GM23338 (cell line): ENCODE data around the gene ERP29. TPM values are rescaled to one million over a fixed set of nuclear protein-coding genes. Genes with fewer than 3 reads are reported as not detected.

ENCODE experiments used
- ATAC-seq: fragments of 200-7000 bp; cut with Tn5 transposase; 3 replicates; pipeline ENCODE4 v1.9.1; 2020
- DNase-seq: peaks from one replicate; pipeline ENCODE4 v3.0.0-alpha.2; 2015; ENCODE audit warnings: low spot score
- H2AFZ ChIP-seq: fragments of 200-600 bp; sonication (generic); 2 replicates; pipeline ENCODE4 v1.8.0; 2016; ENCODE audit warnings: antibody characterized with exemption, mild to moderate bottlenecking, moderate library complexity
- H3F3A ChIP-seq: fragments of 200-600 bp; sonication (generic); replicated peaks from 2 replicates; pipeline ENCODE4 v1.8.0; 2017; ENCODE audit warnings: antibody characterized with exemption, mixed run types, low read depth
- H3K27ac ChIP-seq: fragments of 200-600 bp; sonication (generic); 2 replicates; pipeline ENCODE4 v1.6.1; 2016; ENCODE audit warnings: low read depth
- H3K27me3 ChIP-seq: fragments of 200-600 bp; sonication (generic); 2 replicates; pipeline ENCODE4 v1.8.0; 2016; ENCODE audit warnings: mild to moderate bottlenecking, mixed run types, moderate library complexity; ENCODE audit not compliant: insufficient read depth
- H3K36me3 ChIP-seq: fragments of 200-600 bp; sonication (generic); 2 replicates; pipeline ENCODE4 v1.8.0; 2016; ENCODE audit warnings: mild to moderate bottlenecking; ENCODE audit not compliant: insufficient read depth
- H3K4me1 ChIP-seq: fragments of 200-600 bp; sonication (generic); 2 replicates; pipeline ENCODE4 v1.8.0; 2016; ENCODE audit warnings: mild to moderate bottlenecking, moderate library complexity; ENCODE audit not compliant: insufficient read depth
- H3K4me2 ChIP-seq: fragments of 200-600 bp; sonication (generic); 2 replicates; pipeline ENCODE4 v1.7.1; 2017; ENCODE audit warnings: mixed run types
- H3K4me3 ChIP-seq: fragments of 200-600 bp; sonication (generic); 2 replicates; pipeline ENCODE4 v1.6.1; 2016; ENCODE audit warnings: mixed run types
- H3K79me2 ChIP-seq: fragments of 200-600 bp; sonication (generic); replicated peaks from 2 replicates; pipeline ENCODE4 v1.8.0; 2017; ENCODE audit warnings: mild to moderate bottlenecking; ENCODE audit not compliant: insufficient read depth
- H3K9me2 ChIP-seq: fragments of 200-600 bp; sonication (generic); 2 replicates; pipeline ENCODE4 v1.8.0; 2017; ENCODE audit not compliant: insufficient read depth
- H4K20me1 ChIP-seq: fragments of 200-600 bp; sonication (generic); replicated peaks from 2 replicates; pipeline ENCODE4 v1.8.0; 2017; ENCODE audit warnings: mild to moderate bottlenecking; ENCODE audit not compliant: insufficient read depth
- H3K27ac Mint-ChIP-seq: 2 replicates; pipeline ENCODE4 v1.8.0; 2020; ENCODE audit warnings: inconsistent platforms, mild to moderate bottlenecking, moderate library complexity, mixed read lengths
- H3K27me3 Mint-ChIP-seq: 3 replicates; pipeline ENCODE4 v1.8.0; 2022; ENCODE audit warnings: low read depth, mild to moderate bottlenecking, moderate library complexity, mixed read lengths, inconsistent platforms; ENCODE audit not compliant: insufficient read depth, poor library complexity
- H3K36me3 Mint-ChIP-seq: 3 replicates; pipeline ENCODE4 v1.8.0; 2021; ENCODE audit warnings: low read depth, mild to moderate bottlenecking, inconsistent platforms, moderate library complexity, mixed read lengths
- H3K4me1 Mint-ChIP-seq: 3 replicates; pipeline ENCODE4 v1.8.0; 2020; ENCODE audit warnings: mild to moderate bottlenecking, inconsistent platforms, mixed read lengths
- H3K4me3 Mint-ChIP-seq: 3 replicates; pipeline ENCODE4 v1.8.0; 2021; ENCODE audit warnings: moderate library complexity, mild to moderate bottlenecking, inconsistent platforms, mixed read lengths
- H3K9me3 Mint-ChIP-seq: 3 replicates; pipeline ENCODE4 v1.8.0; 2020; ENCODE audit warnings: moderate library complexity, mild to moderate bottlenecking, inconsistent platforms, mixed read lengths
- CREB1 ChIP-seq: fragments of 250-450 bp; sonication (Bioruptor Pico); IDR thresholded peaks from 2 replicates; pipeline ENCODE4 v1.5.0; 2020; ENCODE audit warnings: low read depth, mild to moderate bottlenecking, moderate library complexity
- EZH2 ChIP-seq: fragments of 200-600 bp; sonication (generic); IDR thresholded peaks from one replicate; pipeline ENCODE4 v1.8.0; 2017; ENCODE audit warnings: antibody characterized with exemption, mild to moderate bottlenecking, low read depth; ENCODE audit not compliant: unreplicated experiment
- EZH2phosphoT487 ChIP-seq: fragments of 200-600 bp; sonication (generic); IDR thresholded peaks from one replicate; pipeline ENCODE4 v1.8.1; 2018; ENCODE audit warnings: antibody characterized with exemption; ENCODE audit not compliant: unreplicated experiment
- JUNB ChIP-seq: IDR thresholded peaks from one replicate; pipeline ENCODE4 v1.6.1; 2016; ENCODE audit warnings: antibody characterized with exemption; ENCODE audit not compliant: unreplicated experiment
- NANOG ChIP-seq: IDR thresholded peaks from 2 replicates; pipeline ENCODE4 v1.6.1; 2016; ENCODE audit warnings: antibody characterized with exemption, borderline replicate concordance
- POLR2AphosphoS5 ChIP-seq: IDR thresholded peaks from 2 replicates; pipeline ENCODE4 v1.6.1; 2016; ENCODE audit warnings: antibody characterized with exemption, low read depth
- STAT1 ChIP-seq: IDR thresholded peaks from one replicate; pipeline ENCODE4 v1.6.1; 2016; ENCODE audit warnings: antibody characterized with exemption; ENCODE audit not compliant: unreplicated experiment
- ZNF114 ChIP-seq: fragments of 250-450 bp; sonication (Bioruptor Pico); IDR thresholded peaks from 2 replicates; pipeline ENCODE4 v1.5.0; 2020; ENCODE audit warnings: mild to moderate bottlenecking, moderate library complexity
- ZNF331 ChIP-seq: fragments of 250-450 bp; sonication (Bioruptor Pico); IDR thresholded peaks from 2 replicates; pipeline ENCODE4 v1.5.0; 2020; ENCODE audit warnings: low read depth, mild to moderate bottlenecking, moderate library complexity
- polyA plus RNA-seq: library from polyadenylated mRNA; unstranded; fragments of >200 nt; fragmentation: Nextera tagmentation; extraction: Ambion mirVana; gene quantifications from 2 replicates; pipeline ENCODE4 v1.2.1, GENCODE V29; 2016
- total RNA-seq: library from RNA; depleted of rRNA; stranded (reverse); fragments of >200 nt; shearing (Covaris generic); gene quantifications from 2 replicates; pipeline ENCODE4 v1.2.3, GENCODE V29; 2014
- TF ChIP-seq, protein P1 (sequence below): IDR thresholded peaks from 2 replicates; pipeline ENCODE4 v1.6.1; 2016; ENCODE audit warnings: antibody characterized with exemption
- TF ChIP-seq, protein P2 (sequence below), 2 experiments: fragments of 200-600 bp in 1 of 2; sonication (generic) in 1 of 2; conservative IDR thresholded peaks; 2 replicates each; pipeline versions ENCODE4 v1.5.1 to v1.6.1; 2016 to 2017; ENCODE audit warnings: antibody characterized with exemption in 2 of 2, low read depth in 2 of 2, mild to moderate bottlenecking in 2 of 2, moderate library complexity in 1 of 2
- TF ChIP-seq, protein P3 (sequence below): IDR thresholded peaks from one replicate; pipeline ENCODE4 v1.6.1; 2018; ENCODE audit warnings: antibody characterized with exemption; ENCODE audit not compliant: unreplicated experiment

ERP29 gene
- total and polyA plus RNA-seq, 2 experiments from 2014 or later = 90.7 to 166 TPM

DNA sequence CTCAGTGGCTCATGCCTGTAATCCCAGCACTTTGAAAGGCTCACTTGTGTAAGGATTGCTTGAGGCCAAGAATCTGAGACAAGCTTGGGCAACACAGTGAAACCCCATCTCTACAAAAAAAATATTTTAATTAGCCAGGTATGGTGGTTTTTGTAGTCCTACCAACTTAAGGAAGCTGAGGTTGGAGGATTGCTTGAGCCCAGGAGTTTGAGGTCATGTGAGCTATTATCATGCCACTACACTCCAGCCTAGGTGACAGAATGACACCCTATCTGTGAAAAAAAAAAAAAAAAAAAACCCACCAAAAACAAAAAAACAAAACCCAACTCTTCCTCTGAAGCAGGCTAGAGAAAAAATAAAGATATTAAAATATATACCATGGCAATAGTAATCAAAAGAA lies 41.4 kb upstream of the ERP29 start (continued):
- TF ChIP-seq ZNF114 (CRISPR knock-in tag) (no peak), POLR2AphosphoS5 (no peak), NANOG (no peak), EZH2phosphoT487 (no peak), JUNB (no peak), ZNF331 (CRISPR knock-in tag) (no peak)
- TF ChIP-seq, protein P1, sequence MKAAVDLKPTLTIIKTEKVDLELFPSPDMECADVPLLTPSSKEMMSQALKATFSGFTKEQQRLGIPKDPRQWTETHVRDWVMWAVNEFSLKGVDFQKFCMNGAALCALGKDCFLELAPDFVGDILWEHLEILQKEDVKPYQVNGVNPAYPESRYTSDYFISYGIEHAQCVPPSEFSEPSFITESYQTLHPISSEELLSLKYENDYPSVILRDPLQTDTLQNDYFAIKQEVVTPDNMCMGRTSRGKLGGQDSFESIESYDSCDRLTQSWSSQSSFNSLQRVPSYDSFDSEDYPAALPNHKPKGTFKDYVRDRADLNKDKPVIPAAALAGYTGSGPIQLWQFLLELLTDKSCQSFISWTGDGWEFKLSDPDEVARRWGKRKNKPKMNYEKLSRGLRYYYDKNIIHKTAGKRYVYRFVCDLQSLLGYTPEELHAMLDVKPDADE = no peak

DNA sequence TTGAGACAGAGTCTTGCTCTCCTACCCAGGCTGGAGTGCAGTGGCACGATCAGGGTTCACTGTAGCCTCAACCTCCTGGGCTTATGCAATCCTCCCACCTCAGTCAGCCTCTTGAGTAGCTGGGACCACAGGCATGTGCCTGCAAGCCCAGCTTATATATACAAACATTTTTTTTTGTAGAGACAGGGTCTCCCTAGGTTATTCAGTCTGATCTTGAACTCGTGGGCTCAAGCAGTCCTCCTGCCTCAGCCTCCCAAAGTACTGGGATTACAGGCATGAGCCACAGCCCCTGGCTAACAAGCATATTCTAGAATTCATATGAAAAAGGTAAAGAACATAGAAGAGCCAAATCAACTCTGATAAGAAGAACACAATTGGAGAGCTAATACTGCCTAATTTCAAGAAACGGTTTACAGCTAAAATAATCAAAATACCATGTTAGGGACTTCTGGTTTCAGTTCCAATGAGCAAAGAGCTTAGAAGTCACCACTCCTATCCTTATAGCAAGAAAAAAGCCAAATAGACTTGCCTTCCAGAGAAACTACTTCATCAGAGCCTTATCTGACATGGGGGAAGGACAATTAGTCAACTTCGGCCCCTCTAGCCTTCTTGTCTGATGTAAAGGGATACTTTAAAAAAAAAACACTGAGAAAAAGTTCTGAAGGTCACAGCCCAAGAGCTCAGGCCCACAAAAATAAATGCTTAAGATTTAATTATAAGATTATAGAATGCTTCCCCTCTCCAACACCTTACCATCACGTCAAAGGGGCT lies 37.9 kb upstream of the ERP29 start:
- TF ChIP-seq CREB1 (CRISPR knock-in tag) (no peak), JUNB (no peak)
- no peaks in the 10 kb centered on the region for H3K36me3 ChIP-seq
- no peaks in the 10 kb centered on the region for H3K79me2 ChIP-seq
- H3K27ac ChIP-seq = no peak overlapping the region
- Mint-ChIP-seq H3K27me3 (peaks cover 2% of the 10 kb centered on the region), H3K4me3 (no peak overlapping the region), H3K36me3 (peaks cover 5% of the 10 kb centered on the region; the same call in 2 of the 3 replicates), H3K9me3 (peaks cover 7% of the 10 kb centered on the region), H3K4me1 (no peaks in the 10 kb centered on the region), H3K27ac (no peak overlapping the region)
- ATAC-seq (no peak), DNase-seq (no peak)
- H3K4me1 ChIP-seq = no peaks in the 10 kb centered on the region
- H3K27me3 ChIP-seq = no peaks in the 10 kb centered on the region
- H3K4me2 ChIP-seq = no peak overlapping the region
- 0 out of 2 replicates have a peak, but pooled peaks cover 3% of the 10 kb centered on the region for H3K9me2 ChIP-seq
- no peaks in the 10 kb centered on the region for H4K20me1 ChIP-seq
- H2AFZ ChIP-seq = no peak overlapping the region
- no peaks in the 10 kb centered on the region for H3F3A ChIP-seq
- no peak overlapping the region for H3K4me3 ChIP-seq

DNA sequence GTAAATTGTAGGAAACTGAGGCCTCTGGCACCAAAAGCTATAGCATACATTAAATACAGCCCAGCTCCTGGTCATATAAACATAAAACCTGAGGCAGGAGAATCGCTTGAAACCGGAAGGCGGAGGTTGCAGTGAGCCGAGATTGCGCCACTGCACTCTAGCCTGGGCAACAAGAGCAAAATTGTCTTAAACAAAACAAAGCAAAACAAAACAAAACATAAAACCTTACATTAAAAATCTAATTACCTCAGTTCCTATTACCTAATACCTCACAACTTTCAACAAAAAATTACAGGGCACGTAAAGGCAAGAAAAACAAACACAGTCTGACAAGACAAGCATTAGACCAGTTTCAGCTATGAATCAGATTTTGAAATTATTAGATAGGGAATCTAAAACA lies 36.9 kb upstream of the ERP29 start:
- Mint-ChIP-seq H3K9me3 (peaks cover 3% of the 10 kb centered on the region; the same call in 1 of the 3 replicates), H3K27me3 (peaks cover 2% of the 10 kb centered on the region), H3K4me1 (no peaks in the 10 kb centered on the region), H3K27ac (no peak overlapping the region), H3K36me3 (no peaks in the 10 kb centered on the region; the same call in 2 of the 3 replicates), H3K4me3 (no peak overlapping the region)
- Histone ChIP-seq H3K9me2 (0 out of 2 replicates have a peak, but pooled peaks cover 3% of the 10 kb centered on the region), H2AFZ (no peak overlapping the region), H3K36me3 (no peaks in the 10 kb centered on the region), H3K27ac (no peak overlapping the region), H4K20me1 (no peaks in the 10 kb centered on the region), H3K4me3 (no peak overlapping the region), H3K27me3 (no peaks in the 10 kb centered on the region), H3K4me2 (no peak overlapping the region), H3F3A (no peaks in the 10 kb centered on the region), H3K79me2 (no peaks in the 10 kb centered on the region), H3K4me1 (no peaks in the 10 kb centered on the region)
- DNase-seq (no peak), ATAC-seq (no peak)
- TF ChIP-seq POLR2AphosphoS5 = no peak
- no peak for TF ChIP-seq NANOG
- no peak for TF ChIP-seq EZH2
- no peak for TF ChIP-seq STAT1
- TF ChIP-seq, protein P1 = no peak
- TF ChIP-seq, protein P2, sequence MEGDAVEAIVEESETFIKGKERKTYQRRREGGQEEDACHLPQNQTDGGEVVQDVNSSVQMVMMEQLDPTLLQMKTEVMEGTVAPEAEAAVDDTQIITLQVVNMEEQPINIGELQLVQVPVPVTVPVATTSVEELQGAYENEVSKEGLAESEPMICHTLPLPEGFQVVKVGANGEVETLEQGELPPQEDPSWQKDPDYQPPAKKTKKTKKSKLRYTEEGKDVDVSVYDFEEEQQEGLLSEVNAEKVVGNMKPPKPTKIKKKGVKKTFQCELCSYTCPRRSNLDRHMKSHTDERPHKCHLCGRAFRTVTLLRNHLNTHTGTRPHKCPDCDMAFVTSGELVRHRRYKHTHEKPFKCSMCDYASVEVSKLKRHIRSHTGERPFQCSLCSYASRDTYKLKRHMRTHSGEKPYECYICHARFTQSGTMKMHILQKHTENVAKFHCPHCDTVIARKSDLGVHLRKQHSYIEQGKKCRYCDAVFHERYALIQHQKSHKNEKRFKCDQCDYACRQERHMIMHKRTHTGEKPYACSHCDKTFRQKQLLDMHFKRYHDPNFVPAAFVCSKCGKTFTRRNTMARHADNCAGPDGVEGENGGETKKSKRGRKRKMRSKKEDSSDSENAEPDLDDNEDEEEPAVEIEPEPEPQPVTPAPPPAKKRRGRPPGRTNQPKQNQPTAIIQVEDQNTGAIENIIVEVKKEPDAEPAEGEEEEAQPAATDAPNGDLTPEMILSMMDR (conservative IDR thresholded peaks at IDR 0.05; ENCODE audit: low read depth in 2 of 2) = no peak
- TF ChIP-seq JUNB = no peak
- no peak for TF ChIP-seq EZH2phosphoT487
- TF ChIP-seq ZNF114 (CRISPR knock-in tag) = no peak
- TF ChIP-seq, protein P3, sequence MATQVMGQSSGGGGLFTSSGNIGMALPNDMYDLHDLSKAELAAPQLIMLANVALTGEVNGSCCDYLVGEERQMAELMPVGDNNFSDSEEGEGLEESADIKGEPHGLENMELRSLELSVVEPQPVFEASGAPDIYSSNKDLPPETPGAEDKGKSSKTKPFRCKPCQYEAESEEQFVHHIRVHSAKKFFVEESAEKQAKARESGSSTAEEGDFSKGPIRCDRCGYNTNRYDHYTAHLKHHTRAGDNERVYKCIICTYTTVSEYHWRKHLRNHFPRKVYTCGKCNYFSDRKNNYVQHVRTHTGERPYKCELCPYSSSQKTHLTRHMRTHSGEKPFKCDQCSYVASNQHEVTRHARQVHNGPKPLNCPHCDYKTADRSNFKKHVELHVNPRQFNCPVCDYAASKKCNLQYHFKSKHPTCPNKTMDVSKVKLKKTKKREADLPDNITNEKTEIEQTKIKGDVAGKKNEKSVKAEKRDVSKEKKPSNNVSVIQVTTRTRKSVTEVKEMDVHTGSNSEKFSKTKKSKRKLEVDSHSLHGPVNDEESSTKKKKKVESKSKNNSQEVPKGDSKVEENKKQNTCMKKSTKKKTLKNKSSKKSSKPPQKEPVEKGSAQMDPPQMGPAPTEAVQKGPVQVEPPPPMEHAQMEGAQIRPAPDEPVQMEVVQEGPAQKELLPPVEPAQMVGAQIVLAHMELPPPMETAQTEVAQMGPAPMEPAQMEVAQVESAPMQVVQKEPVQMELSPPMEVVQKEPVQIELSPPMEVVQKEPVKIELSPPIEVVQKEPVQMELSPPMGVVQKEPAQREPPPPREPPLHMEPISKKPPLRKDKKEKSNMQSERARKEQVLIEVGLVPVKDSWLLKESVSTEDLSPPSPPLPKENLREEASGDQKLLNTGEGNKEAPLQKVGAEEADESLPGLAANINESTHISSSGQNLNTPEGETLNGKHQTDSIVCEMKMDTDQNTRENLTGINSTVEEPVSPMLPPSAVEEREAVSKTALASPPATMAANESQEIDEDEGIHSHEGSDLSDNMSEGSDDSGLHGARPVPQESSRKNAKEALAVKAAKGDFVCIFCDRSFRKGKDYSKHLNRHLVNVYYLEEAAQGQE = no peak
- TF ChIP-seq ZNF331 (CRISPR knock-in tag) = no peak
